SK-N-SH treated with all-trans-retinoic acid at 6 μM for 48 hours (cell line): ENCODE results near the gene GNG10.

ENCODE experiments used
- ATAC-seq: fragments of 200-7000 bp; cut with Tn5 transposase; 3 replicates; pipeline ENCODE4 v1.9.1; 2020; ENCODE audit warnings: mild to moderate bottlenecking, moderate library complexity
- ARNTL ChIP-seq: fragments of 450-650 bp; formaldehyde crosslinking; IDR thresholded peaks from 2 replicates; pipeline ENCODE4 v1.5.0; 2020; ENCODE audit warnings: low read depth, mild to moderate bottlenecking, moderate library complexity, borderline replicate concordance
- CSRNP3 ChIP-seq: fragments of 250-450 bp; sonication (Bioruptor Pico); IDR thresholded peaks from 2 replicates; pipeline ENCODE4 v1.5.1; 2021; ENCODE audit warnings: mild to moderate bottlenecking, moderate library complexity
- ESRRG ChIP-seq: fragments of 250-450 bp; sonication (Bioruptor Pico); IDR thresholded peaks from 2 replicates; pipeline ENCODE4 v1.6.1; 2021; ENCODE audit warnings: mild to moderate bottlenecking
- GLIS3 ChIP-seq: fragments of 250-450 bp; sonication (Bioruptor Pico); IDR thresholded peaks from 2 replicates; pipeline ENCODE4 v1.5.0; 2020; ENCODE audit warnings: mild to moderate bottlenecking, moderate library complexity
- ISL1 ChIP-seq: fragments of 250-450 bp; sonication (Bioruptor Pico); IDR thresholded peaks from 2 replicates; pipeline ENCODE4 v2.1.2; 2022; ENCODE audit warnings: mild to moderate bottlenecking, moderate library complexity
- OSR1 ChIP-seq: fragments of 250-450 bp; sonication (Bioruptor Pico); IDR thresholded peaks from 2 replicates; pipeline ENCODE4 v1.8.0; 2022; ENCODE audit warnings: moderate library complexity, mild to moderate bottlenecking, inconsistent platforms
- POU6F1 ChIP-seq: fragments of 250-450 bp; sonication (Bioruptor Pico); IDR thresholded peaks from 2 replicates; pipeline ENCODE4 v1.8.0; 2021; ENCODE audit warnings: low read depth, mild to moderate bottlenecking, moderate library complexity, borderline replicate concordance
- PPARA ChIP-seq: fragments of 250-450 bp; sonication (Bioruptor Pico); IDR thresholded peaks from 2 replicates; pipeline ENCODE4 v1.5.0; 2020; ENCODE audit warnings: mild to moderate bottlenecking, borderline replicate concordance
- RARB ChIP-seq: fragments of 250-450 bp; sonication (Bioruptor Pico); IDR thresholded peaks from 2 replicates; pipeline ENCODE4 v1.8.0; 2021; ENCODE audit warnings: mild to moderate bottlenecking, moderate library complexity
- SNAI2 ChIP-seq: fragments of 250-450 bp; sonication (Bioruptor Pico); IDR thresholded peaks from 2 replicates; pipeline ENCODE4 v1.5.0; 2020; ENCODE audit warnings: mild to moderate bottlenecking, moderate library complexity
- TCF4 ChIP-seq: fragments of 250-450 bp; sonication (Bioruptor Pico); IDR thresholded peaks from 2 replicates; pipeline ENCODE4 v1.8.0; 2021; ENCODE audit warnings: mild to moderate bottlenecking, moderate library complexity, borderline replicate concordance
- TOX ChIP-seq: fragments of 250-450 bp; sonication (Bioruptor Pico); IDR thresholded peaks from 2 replicates; pipeline ENCODE4 v1.8.0; 2021; ENCODE audit warnings: mild to moderate bottlenecking, moderate library complexity, borderline replicate concordance
- TSHZ2 ChIP-seq: fragments of 250-450 bp; sonication (Bioruptor Pico); IDR thresholded peaks from 2 replicates; pipeline ENCODE4 v1.5.0; 2020; ENCODE audit warnings: mild to moderate bottlenecking, moderate library complexity
- ZC3H10 ChIP-seq: fragments of 250-450 bp; sonication (Bioruptor Pico); IDR thresholded peaks from 2 replicates; pipeline ENCODE4 v1.5.1; 2021; ENCODE audit warnings: mild to moderate bottlenecking, moderate library complexity
- ZFP3 ChIP-seq: fragments of 250-450 bp; sonication (Bioruptor Pico); IDR thresholded peaks from 2 replicates; pipeline ENCODE4 v1.5.0; 2020; ENCODE audit warnings: mild to moderate bottlenecking, moderate library complexity
- ZFP30 ChIP-seq: fragments of 450-650 bp; formaldehyde crosslinking; IDR thresholded peaks from 2 replicates; pipeline ENCODE4 v1.5.0; 2022; ENCODE audit warnings: mild to moderate bottlenecking, moderate library complexity
- ZNF565 ChIP-seq: fragments of 450-650 bp; formaldehyde crosslinking; conservative IDR thresholded peaks from 2 replicates; pipeline ENCODE4 v1.5.0; 2020; ENCODE audit warnings: low read depth, mild to moderate bottlenecking, moderate library complexity
- ZNF70 ChIP-seq: fragments of 450-650 bp; formaldehyde crosslinking; IDR thresholded peaks from 2 replicates; pipeline ENCODE4 v1.5.0; 2020; ENCODE audit warnings: mild to moderate bottlenecking, moderate library complexity
- ZNF8 ChIP-seq: fragments of 450-650 bp; formaldehyde crosslinking; IDR thresholded peaks from 2 replicates; pipeline ENCODE4 v1.5.0; 2020; ENCODE audit warnings: mild to moderate bottlenecking, moderate library complexity
- TF ChIP-seq, protein P1 (sequence below): fragments of 250-450 bp; sonication (Bioruptor Pico); IDR thresholded peaks from 2 replicates; pipeline ENCODE4 v1.5.1; 2020; ENCODE audit warnings: low read depth, mild to moderate bottlenecking, moderate library complexity
- TF ChIP-seq, protein P2 (sequence below): fragments of 250-450 bp; sonication (Bioruptor Pico); IDR thresholded peaks from 2 replicates; pipeline ENCODE4 v1.8.0; 2020; ENCODE audit warnings: mild to moderate bottlenecking, moderate library complexity, borderline replicate concordance

Gene GNG10

DNA sequence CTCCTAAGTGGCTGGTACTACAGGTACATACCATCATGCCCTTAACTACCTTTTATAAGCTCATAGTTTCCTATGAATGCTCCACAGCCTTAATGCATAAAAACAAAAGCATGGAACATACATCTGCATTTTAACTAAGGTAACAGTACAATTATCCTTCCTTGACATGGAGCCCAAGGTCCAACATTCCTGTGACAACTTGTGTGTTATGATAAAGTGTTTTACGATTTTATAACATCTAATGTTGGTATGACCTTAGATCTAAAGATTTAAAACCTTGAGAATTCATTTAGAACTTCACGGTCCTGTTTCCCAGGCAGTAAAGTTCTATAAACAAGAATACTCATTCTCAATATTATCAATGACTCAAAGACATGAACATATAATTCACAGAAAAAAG lies 43.1 kb downstream of the GNG10 start:
- TF ChIP-seq PPARA (CRISPR knock-in tag) (no peak), ZFP30 (CRISPR knock-in tag) (no peak), ZFP3 (CRISPR knock-in tag) (no peak), TCF4 (CRISPR knock-in tag) (no peak), ZNF8 (CRISPR knock-in tag) (no peak), GLIS3 (CRISPR knock-in tag) (no peak), ZNF70 (CRISPR knock-in tag) (no peak), ISL1 (CRISPR knock-in tag) (no peak), SNAI2 (CRISPR knock-in tag) (no peak), TSHZ2 (CRISPR knock-in tag) (no peak), RARB (no peak), POU6F1 (CRISPR knock-in tag) (no peak), ZC3H10 (CRISPR knock-in tag) (no peak), TOX (no peak), ZNF565 (CRISPR knock-in tag) (no peak), ARNTL (CRISPR knock-in tag) (no peak), CSRNP3 (CRISPR knock-in tag) (no peak), ESRRG (CRISPR knock-in tag) (no peak)
- TF ChIP-seq, protein P1, sequence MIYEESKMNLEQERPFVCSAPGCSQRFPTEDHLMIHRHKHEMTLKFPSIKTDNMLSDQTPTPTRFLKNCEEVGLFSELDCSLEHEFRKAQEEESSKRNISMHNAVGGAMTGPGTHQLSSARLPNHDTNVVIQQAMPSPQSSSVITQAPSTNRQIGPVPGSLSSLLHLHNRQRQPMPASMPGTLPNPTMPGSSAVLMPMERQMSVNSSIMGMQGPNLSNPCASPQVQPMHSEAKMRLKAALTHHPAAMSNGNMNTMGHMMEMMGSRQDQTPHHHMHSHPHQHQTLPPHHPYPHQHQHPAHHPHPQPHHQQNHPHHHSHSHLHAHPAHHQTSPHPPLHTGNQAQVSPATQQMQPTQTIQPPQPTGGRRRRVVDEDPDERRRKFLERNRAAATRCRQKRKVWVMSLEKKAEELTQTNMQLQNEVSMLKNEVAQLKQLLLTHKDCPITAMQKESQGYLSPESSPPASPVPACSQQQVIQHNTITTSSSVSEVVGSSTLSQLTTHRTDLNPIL (CRISPR knock-in tag), result no peak
- TF ChIP-seq, protein P2, sequence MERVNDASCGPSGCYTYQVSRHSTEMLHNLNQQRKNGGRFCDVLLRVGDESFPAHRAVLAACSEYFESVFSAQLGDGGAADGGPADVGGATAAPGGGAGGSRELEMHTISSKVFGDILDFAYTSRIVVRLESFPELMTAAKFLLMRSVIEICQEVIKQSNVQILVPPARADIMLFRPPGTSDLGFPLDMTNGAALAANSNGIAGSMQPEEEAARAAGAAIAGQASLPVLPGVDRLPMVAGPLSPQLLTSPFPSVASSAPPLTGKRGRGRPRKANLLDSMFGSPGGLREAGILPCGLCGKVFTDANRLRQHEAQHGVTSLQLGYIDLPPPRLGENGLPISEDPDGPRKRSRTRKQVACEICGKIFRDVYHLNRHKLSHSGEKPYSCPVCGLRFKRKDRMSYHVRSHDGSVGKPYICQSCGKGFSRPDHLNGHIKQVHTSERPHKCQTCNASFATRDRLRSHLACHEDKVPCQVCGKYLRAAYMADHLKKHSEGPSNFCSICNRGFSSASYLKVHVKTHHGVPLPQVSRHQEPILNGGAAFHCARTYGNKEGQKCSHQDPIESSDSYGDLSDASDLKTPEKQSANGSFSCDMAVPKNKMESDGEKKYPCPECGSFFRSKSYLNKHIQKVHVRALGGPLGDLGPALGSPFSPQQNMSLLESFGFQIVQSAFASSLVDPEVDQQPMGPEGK (CRISPR knock-in tag), result no peak
- ATAC-seq, result no peak

- no peak for ATAC-seq
- TF ChIP-seq SNAI2 (CRISPR knock-in tag) (no peak), OSR1 (CRISPR knock-in tag) (no peak)
These were observed 50.1 kb downstream of the GNG10 start for GRCh38 chr9:111711548-111711947.

DNA sequence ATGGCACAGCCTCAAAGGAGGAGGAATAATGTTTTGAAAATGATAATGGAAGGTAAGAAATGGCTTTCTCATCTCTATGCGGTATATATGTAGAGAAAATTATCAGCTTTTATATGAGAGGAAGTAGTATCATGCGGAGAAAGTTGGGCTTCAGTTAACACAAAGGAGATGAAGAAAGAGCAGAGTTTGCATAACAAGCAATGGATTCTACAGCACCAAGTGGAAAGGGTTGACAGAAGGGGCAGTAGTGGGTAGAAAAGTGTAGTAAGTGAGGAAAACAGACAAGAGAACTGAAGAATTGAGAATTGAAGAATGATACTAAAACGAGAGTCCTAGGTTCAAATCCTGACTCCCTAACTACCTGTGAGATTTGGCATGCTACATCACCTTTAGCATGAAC lies 51.0 kb downstream of the GNG10 start:
- ATAC-seq, result no peak
- no peak for TF ChIP-seq TSHZ2 (CRISPR knock-in tag)
